Right lobe of liver (tissue), 6 donors: ENCODE data around the gene DTNB. TPM values are rescaled to one million over a fixed set of nuclear protein-coding genes. Genes with fewer than 3 reads are reported as not detected.

Source experiments
- ATAC-seq, 4 donors: fragments of 200-7000 bp; cut with Tn5 transposase; one replicate each; pipeline ENCODE4 v1.9.1; 2020; ENCODE audit warnings: mild to moderate bottlenecking in 4 of 4, moderate library complexity in 4 of 4
- DNase-seq, 3 donors: peaks; one replicate each; pipeline ENCODE4 v3.0.0-alpha.2; 2020
- H3K27ac ChIP-seq, 3 donors: fragments of 200-600 bp; one replicate each; pipeline ENCODE4 v1.8.0; 2022
- H3K27me3 ChIP-seq, 2 donors: fragments of 200-600 bp; one replicate each; pipeline ENCODE4 v1.8.0; 2022
- H3K36me3 ChIP-seq, 4 donors: fragments of 200-600 bp; sonication (generic) in 1 of 4; one replicate each; pipeline versions ENCODE4 v1.5.1 to v1.8.0; 2017 to 2022; ENCODE audit warnings: control low read depth in 1 of 4
- H3K4me1 ChIP-seq, 4 donors: fragments of 200-600 bp; sonication (generic) in 1 of 4; one replicate each; pipeline versions ENCODE4 v1.5.1 to v1.8.0; 2017 to 2022; ENCODE audit warnings: control low read depth in 1 of 4
- H3K4me3 ChIP-seq, 3 donors: fragments of 200-600 bp; one replicate each; pipeline ENCODE4 v1.8.0; 2022
- H3K9me3 ChIP-seq, 4 donors: fragments of 200-600 bp; sonication (generic) in 1 of 4; one replicate each; pipeline versions ENCODE4 v1.5.1 to v1.8.0; 2017 to 2022; ENCODE audit warnings: control low read depth in 1 of 4
- POLR2A ChIP-seq: fragments of 450-650 bp; IDR thresholded peaks from one replicate; pipeline ENCODE4 v1.6.1; 2017; ENCODE audit warnings: antibody characterized with exemption, mild to moderate bottlenecking
- WGBS: methylation state at CpG from one replicate; pipeline ENCODE4 v1.1.6; 2018; ENCODE audit warnings: low coverage, low lambda C conversion rate; ENCODE audit not compliant: insufficient coverage; ENCODE audit errors: missing lambda C conversion rate; 5-methylcytosine and 5-hydroxymethylcytosine counted together
- intact Hi-C, 2 donors: fragments of 100-400 bp; cut with DNase I; formaldehyde crosslinking; loops; one replicate each; pipeline versions ENCODE4 v1.11.2 to v1.14.1; 2022
- total RNA-seq, 6 experiments: library from RNA; depleted of rRNA in 2 of 6; stranded (reverse); fragments of >200 nt in 2 of 6; fragmentation: NEBNext Ultra II Directional in 3 of 6; extraction: Animal tissue kit (Norgen Biotek cat#: 25700) in 3 of 6; gene quantifications; one replicate each; pipeline versions ENCODE4 v1.1.0 to v1.2.4, GENCODE V29; 2016 to 2023
- TF ChIP-seq, protein P1 (sequence below), 4 donors: fragments of 200-600 bp in 3 of 4; fragments of 450-650 bp in 1 of 4; IDR thresholded peaks; one replicate each; pipeline versions ENCODE4 v1.5.1 to v1.8.0; 2016 to 2022; ENCODE audit warnings: antibody characterized with exemption in 4 of 4, mild to moderate bottlenecking in 2 of 4
- donor health status: DM: no; HTN: yes; CAD: no.
- donor health status: DM: no; HTN: no; CAD: no.
- donor health status: DM: no; HTN: no; CAD: no.
- donor health status: DM: no; HTN: yes; CAD: no.
- donor health status: DM: no; HTN: yes; CAD: no.

DTNB gene
- total RNA-seq, 6 experiments from 2014 or later, result 7.0 to 10.3 (median 8.8) TPM

GRCh38 chr2:25617948-25618646 lies 55.3 kb downstream of the DTNB start:
- H3K27ac ChIP-seq, result peak overlapping the region in 2 of 3 donors; percentile 7 to 49
- H3K4me3 ChIP-seq, result no peak overlapping the region
- intact Hi-C loops, result no loop called here
- H3K9me3 ChIP-seq, result no peaks in the 10 kb centered on the region
- no peaks in the 10 kb centered on the region for H3K36me3 ChIP-seq
- TF ChIP-seq POLR2A, result no peak
- TF ChIP-seq, protein P1, sequence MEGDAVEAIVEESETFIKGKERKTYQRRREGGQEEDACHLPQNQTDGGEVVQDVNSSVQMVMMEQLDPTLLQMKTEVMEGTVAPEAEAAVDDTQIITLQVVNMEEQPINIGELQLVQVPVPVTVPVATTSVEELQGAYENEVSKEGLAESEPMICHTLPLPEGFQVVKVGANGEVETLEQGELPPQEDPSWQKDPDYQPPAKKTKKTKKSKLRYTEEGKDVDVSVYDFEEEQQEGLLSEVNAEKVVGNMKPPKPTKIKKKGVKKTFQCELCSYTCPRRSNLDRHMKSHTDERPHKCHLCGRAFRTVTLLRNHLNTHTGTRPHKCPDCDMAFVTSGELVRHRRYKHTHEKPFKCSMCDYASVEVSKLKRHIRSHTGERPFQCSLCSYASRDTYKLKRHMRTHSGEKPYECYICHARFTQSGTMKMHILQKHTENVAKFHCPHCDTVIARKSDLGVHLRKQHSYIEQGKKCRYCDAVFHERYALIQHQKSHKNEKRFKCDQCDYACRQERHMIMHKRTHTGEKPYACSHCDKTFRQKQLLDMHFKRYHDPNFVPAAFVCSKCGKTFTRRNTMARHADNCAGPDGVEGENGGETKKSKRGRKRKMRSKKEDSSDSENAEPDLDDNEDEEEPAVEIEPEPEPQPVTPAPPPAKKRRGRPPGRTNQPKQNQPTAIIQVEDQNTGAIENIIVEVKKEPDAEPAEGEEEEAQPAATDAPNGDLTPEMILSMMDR (IDR thresholded peaks at IDR 0.05), result no peak
- WGBS, result 50% methylated on average over 7 of the region's 7 CpGs
- ATAC-seq (peak; percentile 47 to 77 (median 64)), DNase-seq (no peak)
- peaks cover 0 to 17% (median 8%) of the 10 kb centered on the region in 4 donors for H3K4me1 ChIP-seq
- H3K27me3 ChIP-seq, result no peaks in the 10 kb centered on the region

- H3K27ac ChIP-seq, result no peak overlapping the region
- no peaks in the 10 kb centered on the region for H3K9me3 ChIP-seq
- H3K4me3 ChIP-seq, result no peak overlapping the region
- H3K36me3 ChIP-seq, result no peaks in the 10 kb centered on the region
- TF ChIP-seq, protein P1 (IDR thresholded peaks at IDR 0.05), result no peak
- no peak for TF ChIP-seq POLR2A
- ATAC-seq (no peak), DNase-seq (no peak)
- H3K27me3 ChIP-seq, result no peaks in the 10 kb centered on the region
- H3K4me1 ChIP-seq, result peaks cover 0 to 17% (median 8%) of the 10 kb centered on the region in 4 donors
- intact Hi-C loops, result no loop called here
Measured at GRCh38 chr2:25615920-25616319, 57.5 kb downstream of the DTNB start.

GRCh38 chr2:25615386-25615785 lies 58.0 kb downstream of the DTNB start:
- Histone ChIP-seq H3K27me3 (no peaks in the 10 kb centered on the region), H3K36me3 (no peaks in the 10 kb centered on the region), H3K27ac (no peak overlapping the region), H3K4me3 (no peak overlapping the region), H3K9me3 (no peaks in the 10 kb centered on the region), H3K4me1 (peaks cover 0 to 17% (median 8%) of the 10 kb centered on the region in 4 donors)
- WGBS, result 81% methylated on average over 5 of the region's 5 CpGs
- intact Hi-C loops, result no loop called here
- no peak for ATAC-seq
- no peak for TF ChIP-seq POLR2A
- TF ChIP-seq, protein P1 (IDR thresholded peaks at IDR 0.05), result no peak
- no peak for DNase-seq

DNA sequence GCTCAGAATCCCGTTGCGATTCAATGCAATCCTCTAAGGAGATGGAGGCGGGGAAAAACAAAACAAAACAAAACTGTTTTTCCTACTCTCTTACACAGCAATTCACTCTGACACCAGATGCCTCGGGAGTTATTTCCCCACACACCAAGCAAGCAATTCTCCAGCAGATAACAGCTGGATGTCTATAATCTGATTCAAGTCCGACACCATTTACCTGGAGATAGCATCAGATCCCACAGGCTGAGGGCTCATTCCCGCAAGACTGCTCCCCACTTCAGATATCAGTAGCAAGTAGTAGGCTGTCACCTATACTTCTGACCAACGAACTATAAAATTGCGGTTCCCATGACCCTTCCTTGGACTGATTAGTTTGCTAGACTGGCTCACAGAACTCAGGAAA lies 58.7 kb downstream of the DTNB start:
- ATAC-seq, result no peak

More for the DNA sequence above, 58.7 kb downstream of the DTNB start:
- H3K36me3 ChIP-seq, result no peaks in the 10 kb centered on the region
- no peaks in the 10 kb centered on the region for H3K27me3 ChIP-seq
- TF ChIP-seq, protein P1 (IDR thresholded peaks at IDR 0.05), result no peak
- TF ChIP-seq POLR2A, result no peak
- no peak for DNase-seq
- H3K4me1 ChIP-seq, result peaks cover 0 to 17% (median 8%) of the 10 kb centered on the region in 4 donors
- no peaks in the 10 kb centered on the region for H3K9me3 ChIP-seq
- no peak overlapping the region for H3K27ac ChIP-seq
- intact Hi-C loops, result no loop called here
- H3K4me3 ChIP-seq, result no peak overlapping the region
- WGBS, result 94% methylated on average over 6 of the region's 8 CpGs
